SK-N-SH treated with all-trans-retinoic acid at 6 μM for 48 hours (cell line): Measurements from ENCODE around the gene IFT43.

Experiments used
- ATAC-seq: fragments of 200-7000 bp; cut with Tn5 transposase; 3 replicates; pipeline ENCODE4 v1.9.1; 2020; ENCODE audit warnings: mild to moderate bottlenecking, moderate library complexity
- ARNTL ChIP-seq: fragments of 450-650 bp; formaldehyde crosslinking; IDR thresholded peaks from 2 replicates; pipeline ENCODE4 v1.5.0; 2020; ENCODE audit warnings: low read depth, mild to moderate bottlenecking, moderate library complexity, borderline replicate concordance
- CREB5 ChIP-seq: fragments of 250-450 bp; sonication (Bioruptor Pico); IDR thresholded peaks from 2 replicates; pipeline ENCODE4 v1.5.1; 2020; ENCODE audit warnings: low read depth, mild to moderate bottlenecking, moderate library complexity
- ESRRG ChIP-seq: fragments of 250-450 bp; sonication (Bioruptor Pico); IDR thresholded peaks from 2 replicates; pipeline ENCODE4 v1.6.1; 2021; ENCODE audit warnings: mild to moderate bottlenecking
- GLIS3 ChIP-seq: fragments of 250-450 bp; sonication (Bioruptor Pico); IDR thresholded peaks from 2 replicates; pipeline ENCODE4 v1.5.0; 2020; ENCODE audit warnings: mild to moderate bottlenecking, moderate library complexity
- ISL1 ChIP-seq: fragments of 250-450 bp; sonication (Bioruptor Pico); IDR thresholded peaks from 2 replicates; pipeline ENCODE4 v2.1.2; 2022; ENCODE audit warnings: mild to moderate bottlenecking, moderate library complexity
- OSR1 ChIP-seq: fragments of 250-450 bp; sonication (Bioruptor Pico); IDR thresholded peaks from 2 replicates; pipeline ENCODE4 v1.8.0; 2022; ENCODE audit warnings: moderate library complexity, mild to moderate bottlenecking, inconsistent platforms
- POU6F1 ChIP-seq: fragments of 250-450 bp; sonication (Bioruptor Pico); IDR thresholded peaks from 2 replicates; pipeline ENCODE4 v1.8.0; 2021; ENCODE audit warnings: low read depth, mild to moderate bottlenecking, moderate library complexity, borderline replicate concordance
- PPARA ChIP-seq: fragments of 250-450 bp; sonication (Bioruptor Pico); IDR thresholded peaks from 2 replicates; pipeline ENCODE4 v1.5.0; 2020; ENCODE audit warnings: mild to moderate bottlenecking, borderline replicate concordance
- RARB ChIP-seq: fragments of 250-450 bp; sonication (Bioruptor Pico); IDR thresholded peaks from 2 replicates; pipeline ENCODE4 v1.8.0; 2021; ENCODE audit warnings: mild to moderate bottlenecking, moderate library complexity
- SNAI2 ChIP-seq: fragments of 250-450 bp; sonication (Bioruptor Pico); IDR thresholded peaks from 2 replicates; pipeline ENCODE4 v1.5.0; 2020; ENCODE audit warnings: mild to moderate bottlenecking, moderate library complexity
- TCF4 ChIP-seq: fragments of 250-450 bp; sonication (Bioruptor Pico); IDR thresholded peaks from 2 replicates; pipeline ENCODE4 v1.8.0; 2021; ENCODE audit warnings: mild to moderate bottlenecking, moderate library complexity, borderline replicate concordance
- TOX ChIP-seq: fragments of 250-450 bp; sonication (Bioruptor Pico); IDR thresholded peaks from 2 replicates; pipeline ENCODE4 v1.8.0; 2021; ENCODE audit warnings: mild to moderate bottlenecking, moderate library complexity, borderline replicate concordance
- TSHZ2 ChIP-seq: fragments of 250-450 bp; sonication (Bioruptor Pico); IDR thresholded peaks from 2 replicates; pipeline ENCODE4 v1.5.0; 2020; ENCODE audit warnings: mild to moderate bottlenecking, moderate library complexity
- ZC3H10 ChIP-seq: fragments of 250-450 bp; sonication (Bioruptor Pico); IDR thresholded peaks from 2 replicates; pipeline ENCODE4 v1.5.1; 2021; ENCODE audit warnings: mild to moderate bottlenecking, moderate library complexity
- ZFP3 ChIP-seq: fragments of 250-450 bp; sonication (Bioruptor Pico); IDR thresholded peaks from 2 replicates; pipeline ENCODE4 v1.5.0; 2020; ENCODE audit warnings: mild to moderate bottlenecking, moderate library complexity
- ZFP30 ChIP-seq: fragments of 450-650 bp; formaldehyde crosslinking; IDR thresholded peaks from 2 replicates; pipeline ENCODE4 v1.5.0; 2022; ENCODE audit warnings: mild to moderate bottlenecking, moderate library complexity
- ZNF565 ChIP-seq: fragments of 450-650 bp; formaldehyde crosslinking; conservative IDR thresholded peaks from 2 replicates; pipeline ENCODE4 v1.5.0; 2020; ENCODE audit warnings: low read depth, mild to moderate bottlenecking, moderate library complexity
- ZNF70 ChIP-seq: fragments of 450-650 bp; formaldehyde crosslinking; IDR thresholded peaks from 2 replicates; pipeline ENCODE4 v1.5.0; 2020; ENCODE audit warnings: mild to moderate bottlenecking, moderate library complexity
- ZNF8 ChIP-seq: fragments of 450-650 bp; formaldehyde crosslinking; IDR thresholded peaks from 2 replicates; pipeline ENCODE4 v1.5.0; 2020; ENCODE audit warnings: mild to moderate bottlenecking, moderate library complexity

Gene IFT43

GRCh38 chr14:75985618-75986438, at the start of gene IFT43:
Gene IFT43, plus strand, starts transcription at chr14:75985763. Its CDS starts 24 bp downstream, at chr14:75985787.
- peak; percentile 75 for ATAC-seq

DNA sequence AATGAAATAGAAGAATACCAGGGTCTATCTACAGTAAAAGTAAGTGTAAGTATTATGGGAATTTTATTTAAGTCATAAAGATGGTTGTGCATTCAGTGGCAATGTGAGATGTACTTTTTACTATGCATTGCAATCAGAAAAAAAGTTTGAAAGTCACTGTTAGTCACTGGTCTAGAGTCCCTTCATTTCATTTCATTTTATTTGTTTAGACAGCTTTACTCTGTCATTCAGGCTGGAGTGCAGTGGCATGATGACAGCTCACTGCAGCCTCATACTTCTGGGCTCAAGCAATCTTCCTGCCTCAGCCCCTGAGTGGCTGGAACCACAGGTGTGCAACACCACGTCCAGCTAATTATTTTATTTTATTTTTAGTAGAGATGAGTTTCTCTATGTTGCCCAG, 46.4 kb upstream of the IFT43 start:
- no peak for ATAC-seq
- TF ChIP-seq GLIS3 (CRISPR knock-in tag) (no peak), ZFP30 (CRISPR knock-in tag) (no peak), ZNF8 (no peak), ZNF565 (CRISPR knock-in tag) (no peak)
- TF ChIP-seq, all 23 proteins: peak for 0

More at GRCh38 chr14:75985618-75986438, at the start of gene IFT43:
- TF ChIP-seq ZC3H10 (CRISPR knock-in tag): no peak
- no peak for TF ChIP-seq SNAI2 (CRISPR knock-in tag)

DNA sequence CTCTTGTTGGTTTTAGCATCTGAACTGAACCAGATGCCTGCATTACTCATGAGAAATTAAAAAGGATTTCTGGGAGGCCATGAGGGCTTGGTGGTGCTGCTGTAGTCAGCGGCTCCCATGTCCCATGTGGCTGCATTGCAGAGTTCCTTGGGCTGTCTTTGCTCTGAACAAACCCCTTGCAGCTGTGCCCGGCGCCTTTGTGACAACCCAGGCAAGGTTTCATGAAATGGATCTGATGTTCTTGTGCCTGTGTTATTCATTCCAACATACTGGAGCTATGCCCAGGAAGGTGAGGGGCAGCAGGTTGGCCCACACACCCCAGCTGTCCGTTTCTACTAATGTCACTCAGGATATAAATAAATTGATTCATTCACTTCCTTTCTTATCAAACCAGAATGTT, 44.5 kb upstream of the IFT43 start:
- no peak for TF ChIP-seq ZC3H10 (CRISPR knock-in tag)
- TF ChIP-seq, all 23 proteins: peak for 0
- peak; percentile 66 for ATAC-seq

DNA sequence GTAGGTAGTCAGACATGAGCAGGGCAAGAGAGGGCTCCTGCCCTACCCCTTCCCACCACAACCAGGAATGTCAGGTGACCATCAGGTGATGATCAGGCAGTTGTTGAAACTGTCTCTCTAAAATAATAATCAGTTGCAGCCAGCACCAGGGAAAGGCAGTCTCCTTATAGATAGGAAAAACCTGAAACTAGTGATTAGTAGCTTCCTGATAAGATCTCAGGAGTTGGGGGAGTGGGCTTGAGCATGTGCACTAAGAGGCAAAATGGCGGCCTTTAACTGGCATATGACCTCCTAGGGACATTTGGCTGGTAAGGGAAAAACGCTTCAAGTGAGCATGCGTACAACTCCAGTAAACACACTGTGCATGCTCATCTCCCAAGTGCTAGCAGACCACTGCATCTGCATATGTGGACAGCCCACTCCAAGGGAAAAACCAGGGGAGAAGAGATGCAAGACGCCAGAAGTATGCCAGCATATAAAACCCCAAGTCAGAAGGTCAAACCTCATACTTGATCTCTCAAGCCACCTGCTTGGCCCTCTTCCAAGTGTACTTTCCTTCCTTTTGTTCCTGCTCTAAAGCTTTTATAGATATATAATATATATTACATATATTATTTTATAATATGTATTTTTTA, 40.8 kb upstream of the IFT43 start:
- ATAC-seq: no peak
- no peak for TF ChIP-seq ZFP30 (CRISPR knock-in tag)
- TF ChIP-seq ZNF70 (CRISPR knock-in tag): no peak
- no peak for TF ChIP-seq ZNF8
- TF ChIP-seq CREB5: no peak
- TF ChIP-seq GLIS3 (CRISPR knock-in tag): no peak
- TF ChIP-seq ZC3H10 (CRISPR knock-in tag): no peak
- no peak for TF ChIP-seq RARB (CRISPR knock-in tag)
- no peak for TF ChIP-seq ZFP3 (CRISPR knock-in tag)
- TF ChIP-seq ARNTL (CRISPR knock-in tag): no peak
- no peak for TF ChIP-seq TOX (CRISPR knock-in tag)
- TF ChIP-seq OSR1 (CRISPR knock-in tag): no peak
- no peak for TF ChIP-seq TCF4
- no peak for TF ChIP-seq ESRRG
- TF ChIP-seq, all 23 proteins: peak for 0

DNA sequence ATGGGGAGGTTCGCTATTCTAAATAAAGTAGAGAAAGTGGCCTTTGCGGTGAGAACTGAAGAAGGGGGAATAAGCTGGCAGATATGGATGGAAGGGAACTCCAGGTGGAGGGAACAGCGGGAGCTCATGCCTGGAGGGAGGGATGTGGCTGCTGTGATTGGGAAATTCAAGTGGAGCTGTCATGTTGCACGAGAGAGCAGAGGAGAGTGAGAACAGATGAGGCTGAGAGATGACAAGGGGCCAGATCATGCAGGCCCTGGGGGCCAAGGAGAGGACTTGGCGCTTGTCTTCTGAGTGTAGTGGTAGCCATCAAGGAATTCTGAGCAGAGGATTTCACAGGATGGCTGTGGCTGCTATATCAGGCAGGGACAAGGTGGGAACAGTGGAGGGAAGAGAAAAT, 38.8 kb upstream of the IFT43 start:
- TF ChIP-seq POU6F1 (CRISPR knock-in tag) (no peak), OSR1 (CRISPR knock-in tag) (no peak), ZC3H10 (CRISPR knock-in tag) (no peak), ARNTL (CRISPR knock-in tag) (no peak), ISL1 (no peak), TOX (CRISPR knock-in tag) (no peak), CREB5 (no peak), ZNF70 (CRISPR knock-in tag) (no peak), SNAI2 (CRISPR knock-in tag) (no peak), GLIS3 (CRISPR knock-in tag) (no peak), PPARA (no peak), TSHZ2 (CRISPR knock-in tag) (no peak), ESRRG (no peak)
- ATAC-seq: no peak
